Stimulated activated CD4-positive, alpha-beta T cell treated with anti-CD3 and anti-CD28 coated beads, Interleukin-4, amount 100 ng/mL, for 4 hours (primary cell): ENCODE data around the gene ZMYND8.
"Not testable (repeated sequence)": the region's sequence is repeated elsewhere in the genome, so short reads cannot be mapped to it uniquely, and the experiment has no call there.

ENCODE experiments used
- DNase-seq, 2 experiments: peaks; one replicate each; pipeline ENCODE4 v3.0.0-alpha.2; 2020

The ZMYND8 gene

DNA sequence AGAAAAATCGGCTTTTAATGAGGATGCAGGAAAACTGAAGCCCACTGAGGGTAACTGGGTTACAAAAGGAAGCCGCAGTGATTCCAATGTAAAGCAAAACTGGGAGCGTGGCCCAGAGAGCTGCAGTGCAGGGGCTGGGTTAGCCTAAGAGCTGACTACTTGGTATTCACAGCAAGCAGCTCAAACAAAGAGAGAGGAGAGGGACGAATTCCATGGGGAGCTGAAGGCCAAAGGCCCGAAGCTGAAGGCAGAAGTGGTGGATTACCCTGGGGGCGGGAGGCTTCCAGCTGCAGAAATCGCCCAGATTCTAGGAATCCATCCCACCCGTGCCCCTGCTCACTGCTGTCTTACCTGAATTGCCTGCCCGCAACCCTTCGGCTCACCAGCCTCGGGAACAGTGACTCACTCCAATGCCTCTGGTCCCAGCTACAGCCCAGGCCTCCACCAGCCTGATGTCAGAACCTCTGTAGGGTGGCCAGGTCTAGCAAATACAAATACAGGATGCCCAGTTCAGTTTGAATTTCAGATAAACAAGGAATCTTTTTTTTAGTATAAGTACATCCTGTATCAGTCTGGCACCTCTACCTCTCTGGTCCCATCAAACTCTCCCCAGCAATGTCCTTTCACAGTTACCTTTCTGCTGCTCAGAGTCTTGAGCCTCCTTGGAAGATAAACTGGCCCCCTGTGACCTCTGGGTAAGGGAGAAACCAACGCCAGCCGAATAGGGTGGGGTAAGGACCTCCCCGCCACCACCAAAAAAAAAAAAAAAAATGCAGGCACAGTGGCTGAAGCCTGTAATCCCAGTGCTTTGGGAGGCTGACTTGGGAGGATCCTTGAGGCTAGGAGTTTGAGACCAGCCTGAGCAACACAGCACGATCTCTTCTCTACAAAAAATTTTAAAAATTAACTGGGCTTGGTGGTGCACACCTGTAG lies 14.6 kb upstream of the ZMYND8 start:
- DNase-seq = no peak

DNA sequence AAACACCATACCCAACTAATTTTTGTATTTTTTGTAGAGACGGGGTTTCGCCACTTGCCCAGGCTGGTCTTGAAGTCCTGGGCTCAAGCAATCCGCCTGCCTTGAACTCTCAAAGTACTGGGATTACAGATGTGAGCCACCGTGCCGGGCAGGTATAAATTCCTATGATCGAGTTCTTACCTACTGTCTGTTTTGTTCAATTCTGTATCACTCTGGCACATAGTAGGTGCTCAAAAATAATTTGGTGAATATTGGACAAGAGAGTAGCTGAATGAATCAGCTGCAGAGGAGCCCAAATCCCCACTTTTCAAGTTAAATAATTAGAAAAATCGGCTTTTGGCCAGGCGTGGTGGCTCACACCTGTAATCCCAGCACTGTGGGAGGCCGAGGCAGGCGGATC lies 13.7 kb upstream of the ZMYND8 start:
- no peak for DNase-seq

DNA sequence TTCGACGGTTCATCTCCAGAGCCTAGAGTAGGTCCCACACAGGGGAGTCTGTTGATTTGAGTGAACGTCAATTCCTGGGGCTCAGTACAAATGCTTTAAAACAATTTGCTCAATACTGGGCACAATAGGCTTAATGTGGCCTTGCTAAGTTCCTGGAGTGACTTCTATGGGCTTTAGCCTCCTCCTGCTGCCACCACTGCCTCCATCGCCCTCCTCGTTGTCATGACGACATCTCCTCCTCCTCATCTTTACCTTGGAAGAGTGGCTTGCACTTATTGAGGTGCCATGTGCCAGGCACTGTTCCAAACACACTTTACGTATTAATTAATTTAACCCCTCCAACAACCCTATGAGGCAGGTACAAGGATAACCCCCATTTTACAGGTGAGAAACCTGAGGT lies 11.8 kb upstream of the ZMYND8 start:
- no peak for DNase-seq

DNA sequence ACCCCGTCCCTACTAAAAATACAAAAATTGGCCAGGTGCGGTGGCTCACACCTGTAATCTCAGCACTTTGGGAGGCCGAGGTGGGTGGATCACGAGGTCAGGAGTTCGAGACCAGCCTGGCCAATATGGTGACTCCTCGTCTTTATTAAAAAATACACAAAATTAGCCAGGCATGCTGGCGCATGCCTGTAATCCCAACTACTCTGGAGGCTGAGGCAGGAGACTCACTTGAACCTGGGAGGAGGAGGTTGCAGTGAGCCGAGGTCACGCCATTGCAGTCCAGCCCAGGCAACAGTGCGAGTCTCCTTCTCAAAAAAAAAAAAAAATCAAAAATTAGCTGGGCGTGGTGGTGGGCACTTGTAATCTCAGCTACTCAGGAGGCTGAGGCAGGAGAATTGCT lies 9.8 kb upstream of the ZMYND8 start:
- not testable (repeated sequence) for DNase-seq

DNA sequence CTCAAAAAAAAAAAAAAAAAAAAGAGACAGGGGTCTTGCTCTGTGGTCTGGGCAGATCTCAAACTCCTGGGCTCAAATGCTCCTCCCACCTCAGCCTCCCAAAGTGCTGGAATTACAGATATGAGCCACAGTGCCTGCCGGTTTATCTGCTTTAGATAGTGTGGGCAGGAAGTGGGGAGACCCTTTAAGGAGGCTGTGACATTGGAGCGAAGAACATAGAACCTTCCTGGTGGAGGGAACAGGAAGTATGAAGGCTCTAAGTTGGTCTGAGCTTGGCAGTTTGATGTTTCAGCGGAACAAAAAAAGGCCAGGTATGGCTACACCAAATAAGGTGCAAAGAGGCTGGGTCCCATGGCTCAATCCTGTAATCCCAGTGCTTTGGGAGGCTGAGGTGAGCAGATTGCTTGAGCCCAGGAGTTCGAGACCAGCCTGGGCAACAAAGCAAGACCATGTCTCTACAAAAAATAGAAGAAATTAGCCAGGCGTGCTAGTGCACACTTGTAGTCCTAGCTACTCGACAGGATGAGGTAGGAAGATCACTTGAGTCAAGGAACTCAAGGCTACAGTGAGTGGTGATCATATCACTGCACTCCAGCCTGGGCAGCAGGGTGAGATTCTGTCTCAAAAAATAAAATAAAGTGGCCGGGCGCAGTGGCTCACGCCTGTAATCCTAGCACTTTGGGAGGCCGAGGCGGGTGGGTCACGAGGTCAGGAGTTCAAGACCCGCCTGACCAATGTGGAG lies 8.7 kb upstream of the ZMYND8 start:
- DNase-seq = no peak

DNA sequence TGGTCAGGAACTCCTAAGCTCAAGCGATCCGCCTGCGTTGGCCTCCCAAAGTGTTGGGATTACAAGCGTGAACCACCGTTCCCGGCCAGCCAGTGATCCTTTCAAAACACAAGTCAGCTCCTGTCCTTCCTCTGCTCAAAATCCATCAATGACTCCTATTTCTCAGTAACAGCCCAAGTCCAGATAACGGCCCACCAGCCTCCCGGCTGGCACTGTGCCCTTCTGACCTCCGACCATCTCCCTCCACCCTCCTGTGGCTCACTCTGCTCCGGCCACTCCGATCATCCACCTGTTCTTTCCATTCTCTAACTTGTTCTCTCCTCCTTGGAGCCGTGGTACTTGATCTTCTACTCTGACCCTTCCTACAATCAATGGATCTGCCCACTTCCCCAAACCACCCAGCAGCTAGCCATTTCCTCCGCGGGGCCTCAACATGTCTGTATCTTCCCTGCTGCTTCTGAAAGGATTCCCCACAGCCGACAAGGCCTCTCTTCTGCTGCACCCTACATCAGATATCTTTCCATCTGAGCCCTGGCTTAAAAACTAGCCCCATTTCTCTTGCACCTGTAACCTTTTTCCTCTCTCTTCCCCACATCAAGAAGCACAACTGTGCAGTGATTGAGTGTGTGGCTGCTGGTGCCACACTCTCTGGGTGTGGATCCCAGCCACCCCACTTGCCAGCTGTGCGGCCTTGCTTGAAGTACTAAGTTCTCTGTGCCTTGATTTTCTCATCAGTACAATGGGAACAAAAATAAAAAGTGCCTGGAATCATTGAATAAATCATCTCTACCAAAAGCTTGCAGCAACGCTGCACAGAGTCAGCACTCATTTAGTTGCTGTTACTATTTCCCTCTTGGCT lies 6.1 kb upstream of the ZMYND8 start:
- no peak for DNase-seq

DNA sequence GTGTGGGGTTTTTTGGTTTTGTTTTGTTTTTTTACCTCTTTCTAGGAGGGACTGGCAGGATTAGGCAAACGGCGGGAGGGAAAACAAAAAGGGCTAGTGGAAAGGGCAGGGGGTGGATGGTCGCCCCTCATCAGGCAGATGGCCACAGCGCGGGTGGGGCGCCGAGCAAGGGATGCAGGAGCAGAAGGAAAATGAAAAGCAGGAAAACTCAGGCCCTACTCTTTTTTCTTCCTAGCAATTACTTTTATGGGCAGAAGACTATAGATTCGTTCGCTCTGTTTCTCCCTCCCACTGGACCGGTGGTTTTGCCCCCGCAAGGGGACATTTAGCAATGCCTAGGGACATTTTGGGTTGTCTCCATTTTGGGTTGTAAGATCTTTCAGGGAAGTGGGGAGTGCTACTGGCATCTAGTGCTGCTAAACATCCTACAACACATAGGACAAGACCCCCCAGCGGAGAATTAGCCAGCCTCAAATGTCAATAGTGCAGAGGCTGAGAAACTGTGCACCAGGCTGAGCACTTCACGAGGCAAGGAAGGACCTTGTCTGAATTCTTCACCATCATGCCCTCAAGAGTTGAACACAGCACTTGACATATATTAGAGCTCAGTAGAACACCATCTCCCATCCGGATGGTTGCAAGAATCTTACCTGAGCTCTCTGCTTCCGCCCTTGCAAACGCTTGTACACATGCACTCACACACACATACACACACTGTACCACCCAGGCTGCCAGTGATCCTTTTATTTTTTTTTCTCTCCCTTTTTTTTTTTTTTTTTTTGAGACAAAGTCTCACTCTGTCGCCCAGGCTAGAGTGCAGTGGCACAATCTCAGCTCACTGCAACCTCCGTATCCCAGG lies 4.8 kb upstream of the ZMYND8 start:
- no peak for DNase-seq

DNA sequence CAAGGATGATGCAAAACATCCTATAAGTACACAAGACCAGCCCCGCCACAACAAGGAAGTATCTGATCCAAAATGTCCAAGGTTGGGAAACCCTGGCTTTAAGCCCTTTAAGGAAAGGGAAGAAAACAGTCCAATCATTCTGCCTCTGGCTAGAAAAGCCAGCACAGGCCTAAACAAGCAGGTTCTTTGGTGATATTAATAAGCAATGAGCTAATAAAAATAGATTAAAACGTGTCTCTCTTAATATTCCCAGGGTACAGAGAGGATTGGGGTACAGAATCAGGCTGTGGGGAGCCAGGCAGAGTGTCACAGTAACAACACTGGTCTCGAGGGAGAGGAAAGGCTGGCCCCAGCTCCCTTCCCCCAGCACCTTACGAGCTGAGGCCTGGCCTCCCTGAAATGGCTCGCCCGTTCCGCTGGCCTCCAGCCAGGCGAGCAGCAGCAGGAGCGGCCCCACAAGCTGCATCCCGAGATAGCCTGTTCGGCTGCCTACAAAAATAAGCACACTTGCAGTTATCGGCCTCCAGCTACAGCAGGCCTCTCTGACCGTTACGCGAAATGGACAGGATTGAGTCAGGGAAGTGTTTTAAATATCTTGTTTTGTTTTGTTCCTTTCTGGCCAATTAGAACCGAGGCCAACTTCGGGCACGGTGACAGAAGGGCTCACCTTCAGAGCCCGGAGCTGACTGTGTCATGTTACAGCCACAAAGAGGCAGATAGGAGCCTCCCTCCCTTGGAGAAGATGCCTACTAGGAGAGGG lies 4.0 kb upstream of the ZMYND8 start:
- DNase-seq = no peak

DNA sequence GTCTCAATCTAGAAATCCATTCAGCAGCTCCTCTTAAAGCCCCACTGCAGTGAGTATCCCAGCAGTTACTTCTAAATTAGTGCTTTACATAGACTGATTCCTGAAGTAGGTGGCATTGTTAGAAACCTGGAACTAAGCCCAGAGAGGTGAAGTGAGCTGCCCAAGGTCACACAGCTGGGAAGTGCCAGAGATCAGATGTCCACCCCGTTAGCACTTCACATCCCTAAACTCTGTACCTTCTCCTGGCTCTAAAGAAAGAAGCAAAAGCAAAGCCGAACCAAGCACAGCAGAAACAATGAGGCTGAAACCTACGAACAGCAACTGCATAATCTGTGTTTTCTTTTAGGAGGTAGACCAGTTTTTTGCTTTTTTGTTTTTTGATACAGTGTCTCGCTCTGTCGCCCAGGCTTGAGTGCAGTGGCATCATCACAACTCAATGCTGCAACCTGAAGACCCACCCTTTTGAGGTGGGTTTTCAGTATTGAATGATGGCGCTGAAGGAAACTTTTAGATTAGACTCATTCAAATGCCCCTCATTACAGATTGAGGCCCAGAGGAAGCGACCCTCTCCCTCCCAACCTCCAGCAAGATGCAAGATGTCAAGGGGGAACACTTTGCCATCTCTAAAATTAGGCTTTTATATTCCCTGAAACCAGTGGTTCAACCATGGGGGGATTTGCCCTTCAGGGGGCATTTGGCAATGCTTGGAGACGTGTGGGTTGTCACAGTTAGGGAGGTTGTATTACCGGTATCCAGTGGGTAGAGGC lies 3.2 kb upstream of the ZMYND8 start:
- DNase-seq = no peak

DNA sequence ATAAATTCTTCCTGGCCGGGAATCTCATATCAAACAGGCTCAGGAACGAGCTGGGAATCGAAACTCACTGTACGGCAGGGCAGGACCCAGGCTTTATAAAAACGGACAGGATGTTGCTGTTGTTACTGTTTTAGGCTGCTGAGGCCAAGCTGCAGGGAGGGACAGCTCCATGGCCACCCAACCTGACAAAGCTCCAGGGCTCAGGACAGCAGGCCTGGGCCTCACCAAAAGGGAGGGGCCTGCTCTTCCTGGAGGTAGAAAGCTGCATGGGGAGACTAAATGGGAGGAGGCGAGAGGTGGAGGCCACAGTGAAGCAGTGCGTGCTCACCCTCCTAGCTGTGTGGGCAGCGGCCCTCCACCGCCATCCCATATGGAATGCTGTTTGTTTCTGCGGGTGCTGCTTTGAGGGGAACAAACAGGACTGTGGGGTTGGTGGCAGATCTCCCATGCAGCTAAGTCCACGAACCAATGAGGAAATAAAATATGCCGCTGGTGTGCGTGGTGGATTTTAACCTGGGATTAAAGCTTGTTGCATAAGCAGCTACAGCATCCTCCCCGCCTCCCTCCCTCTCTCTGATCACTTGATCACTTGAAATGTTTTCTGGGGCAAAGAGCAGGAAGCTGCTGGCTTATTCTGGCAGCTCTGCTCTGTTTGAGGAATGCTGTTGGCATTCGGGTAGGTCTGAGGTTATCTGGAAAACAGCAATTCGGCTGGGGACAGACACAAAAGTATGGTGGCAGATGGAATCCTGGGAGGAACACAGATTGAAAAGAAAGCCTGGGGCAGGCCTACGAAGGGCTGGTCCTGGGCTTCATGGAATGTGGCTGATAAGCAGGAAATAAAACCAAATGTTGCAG lies 2.4 kb upstream of the ZMYND8 start:
- DNase-seq = no peak

DNA sequence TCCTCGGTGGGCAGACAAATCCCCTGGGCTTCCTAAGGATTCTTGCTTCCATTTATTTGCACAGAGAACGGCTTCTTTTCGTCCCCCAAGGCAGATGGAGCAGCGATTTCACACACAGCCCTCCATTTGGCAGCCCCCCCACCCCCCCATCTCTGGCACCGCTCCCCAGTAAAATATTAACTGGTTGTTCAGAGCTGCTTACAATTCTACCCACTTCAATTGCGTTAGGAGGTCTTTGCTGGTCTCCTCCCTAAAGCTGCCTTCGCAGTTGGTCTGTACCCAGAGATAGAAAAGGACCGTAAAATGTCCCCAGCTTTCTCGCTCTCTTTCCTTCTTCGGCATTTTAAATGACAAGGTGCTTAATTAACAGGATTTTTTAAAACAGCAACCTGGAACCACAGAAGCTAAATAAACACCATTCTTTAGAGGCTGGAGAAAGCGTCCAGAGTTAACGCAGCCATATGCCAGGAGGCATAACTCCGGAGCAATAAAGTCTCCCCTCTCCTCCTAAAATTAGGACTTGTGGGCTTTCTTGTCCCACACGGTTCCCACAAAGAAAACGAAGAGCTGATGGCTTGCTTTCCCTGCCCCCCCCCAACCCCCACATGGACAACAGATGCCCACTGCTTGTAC lies 1.7 kb upstream of the ZMYND8 start:
- DNase-seq = no peak

DNA sequence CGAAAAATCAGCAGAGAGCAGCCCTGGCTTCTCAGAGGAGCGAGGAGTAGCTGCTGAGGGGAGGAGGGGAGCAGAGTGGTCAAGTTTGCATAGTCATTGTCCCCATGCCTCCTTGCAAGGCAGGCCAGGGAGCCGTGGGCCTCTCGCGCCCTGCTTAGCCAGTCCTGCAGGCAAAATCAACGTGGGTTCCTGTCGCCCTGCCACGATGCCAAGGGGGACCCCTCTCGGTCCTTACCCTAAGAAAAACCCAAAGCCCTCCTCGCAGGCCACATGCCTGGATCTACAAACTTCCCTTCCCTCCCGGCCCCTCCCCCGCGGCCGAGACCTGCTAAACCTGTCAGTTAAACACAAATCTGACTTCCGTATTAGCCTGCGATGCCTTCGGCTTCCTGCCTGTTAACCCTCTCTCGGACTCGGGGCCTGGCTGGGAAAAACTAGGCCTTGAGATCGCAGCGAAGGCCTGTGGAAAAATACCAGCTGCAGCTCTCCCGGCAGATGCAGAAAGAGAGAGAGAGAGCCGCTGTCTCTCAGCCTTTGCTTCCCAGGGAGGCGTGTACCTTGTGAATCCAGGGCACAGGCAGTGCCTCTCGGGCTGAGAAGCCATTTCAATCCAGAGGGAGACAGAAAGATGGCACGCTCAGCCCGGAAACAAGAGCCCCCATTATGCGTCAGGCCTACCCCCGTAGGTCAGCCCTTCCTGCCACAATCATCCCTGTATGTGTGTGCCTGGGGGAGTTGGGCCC lies 968 bp upstream of the ZMYND8 start:
- peak; percentile 45 to 65 for DNase-seq

DNA sequence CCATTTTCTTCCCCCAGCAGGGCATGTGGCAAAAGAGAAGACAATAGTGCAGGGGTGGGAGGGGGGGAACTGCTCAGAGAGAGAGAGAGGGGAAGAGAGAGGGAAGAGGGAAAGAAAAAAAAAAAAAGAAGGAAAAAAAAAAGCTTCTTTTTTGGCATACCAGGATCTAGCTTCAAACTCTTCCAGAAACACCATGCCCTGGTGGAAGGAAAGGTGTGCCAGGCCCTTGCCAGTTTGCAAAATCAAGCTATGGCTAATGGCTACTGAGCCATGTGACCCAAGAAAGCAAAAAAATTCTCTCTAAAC lies 326 bp downstream of the ZMYND8 start:
- DNase-seq = no peak

DNA sequence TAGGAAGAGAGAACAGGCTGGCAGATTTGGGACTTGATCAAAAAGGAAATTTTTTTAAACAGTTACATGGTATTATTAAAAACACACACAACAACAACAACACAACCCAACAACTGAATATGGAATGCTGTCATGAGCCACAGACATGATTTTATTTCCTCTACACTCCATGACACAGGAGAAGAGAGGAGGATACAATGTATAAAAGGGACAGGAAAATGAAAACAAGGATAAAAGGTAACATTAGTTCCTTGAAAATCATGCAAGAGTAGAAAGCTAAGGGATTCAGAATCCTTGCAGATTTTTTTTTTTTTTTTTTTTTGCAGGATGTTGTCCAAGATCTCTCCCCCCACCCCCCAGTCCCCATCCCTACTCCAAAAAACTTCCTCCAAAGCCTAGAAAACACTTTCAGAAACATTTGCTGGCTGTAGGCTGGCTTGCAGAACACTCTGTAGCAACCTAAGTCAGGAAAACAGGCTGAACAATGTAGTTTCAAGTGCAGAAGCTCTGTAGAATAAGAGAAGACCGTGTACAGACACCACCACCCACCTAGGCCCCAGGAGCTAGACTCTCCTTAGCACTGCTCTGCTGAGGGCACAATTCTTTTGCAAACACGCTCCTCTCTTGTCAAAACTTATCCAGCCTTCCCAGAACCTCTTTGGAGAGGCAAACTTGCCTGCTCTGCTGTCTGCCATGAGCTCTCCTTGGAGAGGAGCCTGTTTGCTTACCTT lies 845 bp downstream of the ZMYND8 start:
- DNase-seq = no peak

DNA sequence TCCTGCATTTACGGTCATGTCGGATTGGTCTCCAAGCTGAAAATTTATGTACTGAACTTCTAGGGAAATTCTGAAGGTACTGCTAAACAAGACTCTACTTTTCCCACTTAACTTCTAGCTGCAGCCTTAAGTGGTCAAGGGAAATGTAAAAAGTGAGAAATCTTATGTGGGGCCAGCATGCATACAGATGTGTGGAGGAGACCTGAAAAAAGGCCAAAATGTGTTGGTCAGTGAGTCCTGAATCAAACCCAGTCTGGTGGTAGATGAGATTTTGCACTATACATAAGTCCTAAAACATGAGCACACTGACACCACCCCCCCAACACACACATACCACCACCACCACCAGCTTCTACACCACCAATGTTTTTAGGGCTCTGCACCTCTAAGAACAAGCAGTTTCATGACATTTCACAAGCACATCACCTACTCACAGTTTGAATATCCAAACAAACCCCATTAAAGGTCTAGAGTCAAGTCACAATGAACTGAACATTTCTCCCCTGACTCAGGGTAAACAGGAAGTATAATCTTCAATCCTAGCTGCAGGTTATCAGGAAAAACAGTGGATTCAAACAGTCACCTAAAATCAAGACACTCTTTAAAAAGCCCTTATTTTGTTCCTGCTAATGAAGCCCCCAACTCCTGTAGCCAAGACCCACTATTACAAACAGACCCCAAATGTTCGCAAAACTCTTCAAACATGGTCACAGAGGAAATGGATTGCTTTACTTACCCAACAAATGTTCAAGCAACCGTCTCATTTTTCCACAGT lies 1.6 kb downstream of the ZMYND8 start:
- no peak for DNase-seq

DNA sequence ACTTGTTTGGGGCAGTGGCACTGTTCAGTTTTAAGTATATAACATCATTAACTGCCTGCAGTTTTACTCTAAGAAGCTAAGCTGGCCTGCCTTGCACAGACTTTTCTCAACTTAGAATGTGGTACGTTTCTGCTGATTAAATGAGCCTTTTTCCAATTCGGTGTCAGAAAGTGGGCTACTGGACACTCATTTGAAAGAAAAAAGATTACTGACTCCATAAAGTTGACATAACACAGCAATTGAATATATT lies 2.1 kb downstream of the ZMYND8 start:
- no peak for DNase-seq

DNA sequence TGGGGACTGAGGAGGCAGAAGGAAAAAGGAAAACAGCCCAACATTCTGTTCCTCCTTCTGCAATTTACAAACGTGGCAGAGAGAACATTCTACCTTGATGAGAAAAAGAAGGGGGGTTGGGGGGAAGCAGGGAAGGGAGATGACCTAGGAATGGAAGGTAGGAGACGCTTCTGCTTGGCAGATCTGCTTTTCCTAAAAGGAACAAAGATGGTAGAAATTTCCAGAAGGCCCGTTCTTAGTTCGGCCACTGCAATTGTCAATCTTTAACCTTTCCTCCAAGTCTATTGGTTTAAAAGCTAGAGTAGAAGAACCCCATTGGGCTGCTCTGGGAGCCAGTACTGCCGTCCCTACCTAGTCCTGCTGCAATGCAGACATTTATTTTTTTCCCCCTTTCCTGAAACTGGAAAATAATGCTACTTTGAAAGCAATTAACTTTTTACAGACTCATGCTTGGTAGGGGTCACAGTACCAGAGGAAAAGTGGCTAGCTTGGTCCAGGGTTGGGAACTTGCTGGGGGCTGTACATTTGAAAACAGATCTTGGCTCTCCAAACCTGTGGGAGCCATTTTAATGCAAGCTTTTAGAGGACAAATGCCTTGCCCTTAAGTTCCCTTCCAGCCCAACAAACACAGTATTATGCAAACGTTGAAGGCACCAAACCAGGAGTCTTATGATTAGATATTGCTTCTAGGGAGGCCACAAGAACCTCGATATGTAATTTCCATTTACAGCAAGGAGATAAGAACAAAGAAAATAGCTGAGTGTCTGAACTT lies 2.6 kb downstream of the ZMYND8 start:
- no peak for DNase-seq
